ENCODE measurements around the gene MRPS2. TPM values are rescaled to one million over a fixed set of nuclear protein-coding genes. Genes with fewer than 3 reads are reported as not detected.

Gene MRPS2
- total RNA-seq, 1 donor from 2014 or later: 23.4 TPM

GRCh38 chr9:135490980-135491464, 9.5 kb upstream of the MRPS2 start:
- Histone ChIP-seq H3K4me2 (no peak overlapping the region), H3K9me3 (ENCODE audit: low read depth) (no peaks in the 10 kb centered on the region), H3F3A (ENCODE audit: low read depth) (no peaks in the 10 kb centered on the region), H3K4me3 (no peak overlapping the region), H3K79me2 (ENCODE audit: low read depth) (no peaks in the 10 kb centered on the region), H3K4me1 (no peaks in the 10 kb centered on the region), H4K20me1 (ENCODE audit: low read depth) (peaks cover 18% of the 10 kb centered on the region), H3K27me3 (no peaks in the 10 kb centered on the region), H3K36me3 (no peaks in the 10 kb centered on the region), H2AFZ (replicated peaks) (no peak overlapping the region), H3K27ac (no peak overlapping the region), H3K9ac (no peak overlapping the region)
- no peak overlapping the region for H3K4me3 Mint-ChIP-seq
- H3K4me1 Mint-ChIP-seq: no peaks in the 10 kb centered on the region
- no peak for TF ChIP-seq EZH2 (IDR thresholded peaks at IDR 0.05)
- TF ChIP-seq EZH2phosphoT487 (IDR thresholded peaks at IDR 0.05): no peak
- TF ChIP-seq CTCF (IDR thresholded peaks at IDR 0.05): no peak
- H3K27ac Mint-ChIP-seq: no peak overlapping the region
- peaks cover 4% of the 10 kb centered on the region for H3K36me3 Mint-ChIP-seq
- peaks cover 2% of the 10 kb centered on the region for H3K27me3 Mint-ChIP-seq (ENCODE audit: insufficient read depth, low read depth)
- no peaks in the 10 kb centered on the region for H3K9me3 Mint-ChIP-seq
- no peak for DNase-seq (ENCODE audit: low spot score)

- Mint-ChIP-seq H3K36me3 (peaks cover 4% of the 10 kb centered on the region), H3K9me3 (no peaks in the 10 kb centered on the region), H3K4me3 (no peak overlapping the region), H3K27ac (no peak overlapping the region), H3K27me3 (ENCODE audit: insufficient read depth, low read depth) (no peaks in the 10 kb centered on the region), H3K4me1 (no peaks in the 10 kb centered on the region)
- Histone ChIP-seq H3K4me2 (no peak overlapping the region), H3K9me3 (ENCODE audit: low read depth) (no peaks in the 10 kb centered on the region), H3K27ac (no peak overlapping the region), H3K9ac (no peak overlapping the region), H3F3A (ENCODE audit: low read depth) (no peaks in the 10 kb centered on the region), H3K4me1 (no peaks in the 10 kb centered on the region), H3K4me3 (no peak overlapping the region), H2AFZ (replicated peaks) (no peak overlapping the region), H3K79me2 (ENCODE audit: low read depth) (no peaks in the 10 kb centered on the region), H3K27me3 (no peaks in the 10 kb centered on the region), H4K20me1 (ENCODE audit: low read depth) (peaks cover 14% of the 10 kb centered on the region), H3K36me3 (no peaks in the 10 kb centered on the region)
- DNase-seq (ENCODE audit: low spot score): no peak
- TF ChIP-seq CTCF (IDR thresholded peaks at IDR 0.05): no peak
- no peak for TF ChIP-seq EZH2 (IDR thresholded peaks at IDR 0.05)
- TF ChIP-seq EZH2phosphoT487 (IDR thresholded peaks at IDR 0.05): no peak
These were observed 8.7 kb upstream of the MRPS2 start for GRCh38 chr9:135491764-135492163.

GRCh38 chr9:135492886-135493669, 7.4 kb upstream of the MRPS2 start:
- TF ChIP-seq CTCF (IDR thresholded peaks at IDR 0.05): no peak
- no peak for TF ChIP-seq EZH2phosphoT487 (IDR thresholded peaks at IDR 0.05)
- no peak for TF ChIP-seq EZH2 (IDR thresholded peaks at IDR 0.05)
- Histone ChIP-seq H3K4me3 (no peak overlapping the region), H3K79me2 (ENCODE audit: low read depth) (no peaks in the 10 kb centered on the region), H4K20me1 (ENCODE audit: low read depth) (peaks cover 7% of the 10 kb centered on the region), H3K4me1 (no peaks in the 10 kb centered on the region), H3K9ac (no peak overlapping the region), H3K36me3 (no peaks in the 10 kb centered on the region), H3K27me3 (no peaks in the 10 kb centered on the region), H2AFZ (replicated peaks) (no peak overlapping the region), H3K9me3 (ENCODE audit: low read depth) (no peaks in the 10 kb centered on the region), H3F3A (ENCODE audit: low read depth) (no peaks in the 10 kb centered on the region), H3K27ac (no peak overlapping the region), H3K4me2 (no peak overlapping the region)
- Mint-ChIP-seq H3K36me3 (peaks cover 4% of the 10 kb centered on the region), H3K4me3 (no peak overlapping the region), H3K4me1 (no peaks in the 10 kb centered on the region), H3K27ac (no peak overlapping the region), H3K9me3 (no peaks in the 10 kb centered on the region), H3K27me3 (ENCODE audit: insufficient read depth, low read depth) (no peaks in the 10 kb centered on the region)
- DNase-seq (ENCODE audit: low spot score): no peak

Measured in neural progenitor cell (in vitro differentiated cells).